ENCODE measurements around the gene SLCO3A1. TPM values are rescaled to one million over a fixed set of nuclear protein-coding genes. Genes with fewer than 3 reads are reported as not detected.
"Not testable (repeated sequence)": the region's sequence is repeated elsewhere in the genome, so short reads cannot be mapped to it uniquely, and the experiment has no call there.

SLCO3A1 gene
- total RNA-seq, 3 donors from 2014 or later = 13.4 to 23.8 (median 14.3) TPM

GRCh38 chr15:92195241-92195640 is 341.7 kb downstream of the SLCO3A1 start:
- Histone ChIP-seq H3K9me3 (no peaks in the 10 kb centered on the region), H3K36me3 (ENCODE audit: low read depth) (no peaks in the 10 kb centered on the region), H3K4me1 (ENCODE audit: low read depth) (no peaks in the 10 kb centered on the region), H3K4me3 (no peak overlapping the region)
- ATAC-seq = no peak
- TF ChIP-seq CTCF (IDR thresholded peaks at IDR 0.05) = no peak
- intact Hi-C loops (cut with DNase I, micrococcal nuclease) = no loop called here
- no peak for DNase-seq

GRCh38 chr15:92196342-92196741 is 342.8 kb downstream of the SLCO3A1 start:
- DNase-seq = no peak
- H3K36me3 ChIP-seq (ENCODE audit: low read depth) = no peaks in the 10 kb centered on the region
- TF ChIP-seq CTCF (IDR thresholded peaks at IDR 0.05) = no peak
- H3K4me3 ChIP-seq = no peak overlapping the region
- no peak for ATAC-seq
- H3K9me3 ChIP-seq = no peaks in the 10 kb centered on the region
- H3K4me1 ChIP-seq (ENCODE audit: low read depth) = no peaks in the 10 kb centered on the region
- intact Hi-C loops (cut with DNase I, micrococcal nuclease) = no loop called here

DNA sequence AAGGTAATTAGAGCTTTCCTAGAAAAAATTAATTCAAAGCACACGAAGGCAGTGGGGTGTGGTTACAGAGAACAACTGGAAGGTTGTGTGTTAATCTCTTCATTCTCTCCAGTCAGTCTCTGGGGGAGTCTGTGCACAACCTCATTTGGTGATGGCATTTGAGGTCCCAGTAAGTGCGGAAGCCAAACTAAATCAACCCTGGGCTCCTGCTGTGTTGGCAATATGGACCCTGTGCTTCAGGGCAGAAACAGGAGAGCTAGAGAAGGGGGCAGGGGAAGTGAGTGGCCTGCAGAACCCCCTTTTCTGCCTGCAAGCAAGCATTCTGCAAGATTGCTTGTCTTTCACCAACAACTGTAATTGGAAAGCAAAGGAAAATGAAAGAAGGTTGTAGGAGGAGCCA is 344.2 kb downstream of the SLCO3A1 start:
- H3K36me3 ChIP-seq (ENCODE audit: low read depth) = no peaks in the 10 kb centered on the region
- no peaks in the 10 kb centered on the region for H3K4me1 ChIP-seq (ENCODE audit: low read depth)
- intact Hi-C loops (cut with DNase I, micrococcal nuclease) = no loop called here
- no peak for TF ChIP-seq CTCF (IDR thresholded peaks at IDR 0.05)
- DNase-seq (no peak), ATAC-seq (no peak)
- H3K9me3 ChIP-seq = no peaks in the 10 kb centered on the region
- H3K4me3 ChIP-seq = no peak overlapping the region

DNA sequence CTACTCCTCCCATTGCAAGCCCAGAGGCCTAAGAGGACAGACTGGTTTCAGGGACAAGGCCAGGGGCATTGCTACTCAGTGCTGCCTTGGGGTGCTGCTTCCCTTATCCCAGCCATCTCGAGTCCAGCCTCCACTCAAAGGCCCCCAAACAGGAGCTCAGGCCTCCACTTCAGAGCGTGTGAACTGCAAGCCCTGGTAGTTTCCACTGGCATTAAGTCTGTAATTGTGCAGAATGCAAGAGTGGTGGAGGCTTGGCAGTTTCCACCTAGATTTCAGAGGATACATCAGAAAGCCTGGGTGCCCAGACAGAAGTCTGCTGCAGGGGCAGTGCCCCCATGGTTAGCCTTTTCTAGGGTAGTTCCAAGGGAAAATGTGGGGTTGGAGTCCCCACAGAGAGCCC is 347.4 kb downstream of the SLCO3A1 start:
- Histone ChIP-seq H3K9me3 (no peaks in the 10 kb centered on the region), H3K4me3 (no peak overlapping the region), H3K4me1 (ENCODE audit: low read depth) (no peaks in the 10 kb centered on the region), H3K36me3 (ENCODE audit: low read depth) (no peaks in the 10 kb centered on the region)
- intact Hi-C loops (cut with DNase I, micrococcal nuclease) = no loop called here
- TF ChIP-seq CTCF (IDR thresholded peaks at IDR 0.05) = no peak
- DNase-seq (no peak), ATAC-seq (no peak)

GRCh38 chr15:92205255-92205739 is 351.8 kb downstream of the SLCO3A1 start:
- Histone ChIP-seq H3K4me1 (ENCODE audit: low read depth) (no peaks in the 10 kb centered on the region), H3K36me3 (ENCODE audit: low read depth) (no peaks in the 10 kb centered on the region), H3K9me3 (no peaks in the 10 kb centered on the region), H3K4me3 (no peak overlapping the region)
- ATAC-seq (peak; percentile 9), DNase-seq (peak in 1 of 3 donors; percentile 36)
- intact Hi-C loops (cut with DNase I, micrococcal nuclease) = no loop called here
- TF ChIP-seq CTCF (IDR thresholded peaks at IDR 0.05) = no peak

GRCh38 chr15:92207601-92208000 is 354.1 kb downstream of the SLCO3A1 start:
- ATAC-seq; H3K4me3 ChIP-seq; H3K4me1 ChIP-seq (ENCODE audit: low read depth); H3K9me3 ChIP-seq; DNase-seq; intact Hi-C loops (cut with DNase I, micrococcal nuclease); H3K36me3 ChIP-seq (ENCODE audit: low read depth): not testable (repeated sequence)

All from mucosa of descending colon (tissue), 3 donors.